Fibroblast of lung (primary cell): Measurements from ENCODE around the gene MYLK.

Experiments used
- CTCF ChIP-seq, 2 donors: IDR thresholded peaks in 1 of 2; conservative IDR thresholded peaks in 1 of 2; 1 replicate in 1 of 2; 2 replicates in 1 of 2; pipeline ENCODE4 v1.5.1; 2011 to 2012; ENCODE audit warnings: low read length in 2 of 2, control low read depth in 1 of 2, inconsistent platforms in 1 of 2, low read depth in 1 of 2, mild to moderate bottlenecking in 1 of 2
- EZH2 ChIP-seq: IDR thresholded peaks from 2 replicates; pipeline ENCODE4 v1.5.1; 2012; ENCODE audit warnings: low read length, control low read depth, mild to moderate bottlenecking; ENCODE audit errors: missing control alignments

- TF ChIP-seq CTCF (conservative IDR thresholded peaks at IDR 0.05 in 1 of 2, IDR thresholded peaks at IDR 0.05 in 1 of 2; ENCODE audit: low read depth in 1 of 2, low read length in 2 of 2) = no peak
- no peak for TF ChIP-seq EZH2
Observed at GRCh38 chr3:123862152-123862551, 22.0 kb downstream of the MYLK start.
